Upper lobe of left lung (tissue), 6 donors: Measurements from ENCODE around the gene UHRF1. TPM values are rescaled to one million over a fixed set of nuclear protein-coding genes. Genes with fewer than 3 reads are reported as not detected.

ENCODE experiments used
- ATAC-seq, 2 donors: fragments of 200-7000 bp; cut with Tn5 transposase; one replicate each; pipeline ENCODE4 v1.9.1; 2022; ENCODE audit warnings: mild to moderate bottlenecking in 2 of 2, moderate library complexity in 2 of 2; ENCODE audit not compliant: low FRiP score in 2 of 2
- DNase-seq, 2 donors: peaks; one replicate each; pipeline ENCODE4 v3.0.0-alpha.2; 2019 to 2020
- H3K27ac ChIP-seq, 4 donors: fragments of 200-600 bp; sonication (generic); one replicate each; pipeline ENCODE4 v1.5.1; 2016 to 2019
- H3K27me3 ChIP-seq, 4 donors: fragments of 200-600 bp; sonication (generic); one replicate each; pipeline ENCODE4 v1.5.1; 2017 to 2019
- H3K36me3 ChIP-seq, 4 donors: fragments of 200-600 bp; sonication (generic); one replicate each; pipeline ENCODE4 v1.5.1; 2016 to 2019
- H3K4me1 ChIP-seq, 4 donors: fragments of 200-600 bp; sonication (generic); one replicate each; pipeline ENCODE4 v1.5.1; 2018 to 2019
- H3K4me3 ChIP-seq, 4 donors: fragments of 200-600 bp; sonication (generic); one replicate each; pipeline ENCODE4 v1.5.1; 2017 to 2019; ENCODE audit warnings: mild to moderate bottlenecking in 2 of 4, moderate library complexity in 1 of 4
- H3K9me3 ChIP-seq, 4 donors: fragments of 200-600 bp; sonication (generic); one replicate each; pipeline ENCODE4 v1.5.1; 2018 to 2019
- EP300 ChIP-seq, 4 donors: sonication (generic); formaldehyde crosslinking; IDR thresholded peaks; one replicate each; pipeline ENCODE4 v1.5.1; 2017; ENCODE audit warnings: antibody characterized with exemption in 4 of 4, control low read depth in 2 of 4
- POLR2A ChIP-seq, 4 donors: fragments of 450-650 bp; IDR thresholded peaks; one replicate each; pipeline ENCODE4 v1.5.1; 2016 to 2017; ENCODE audit warnings: antibody characterized with exemption in 4 of 4, mild to moderate bottlenecking in 2 of 4
- POLR2AphosphoS5 ChIP-seq, 2 donors: sonication (generic); formaldehyde crosslinking; IDR thresholded peaks; one replicate each; pipeline ENCODE4 v1.5.1; 2017; ENCODE audit warnings: antibody characterized with exemption in 2 of 2
- WGBS, 2 donors: methylation state at CpG; one replicate each; pipeline ENCODE4 v1.1.5; 2017 to 2018; 5-methylcytosine and 5-hydroxymethylcytosine counted together
- small RNA-seq, 4 donors: library from RNA; depleted of rRNA; stranded (forward); fragments of <200 nt; gene quantifications; one replicate each; pipeline ENCODE3, GENCODE V24; 2016
- total RNA-seq, 6 donors: library from RNA; depleted of rRNA in 4 of 6; stranded (reverse); fragments of >200 nt in 4 of 6; gene quantifications; one replicate each; pipeline versions ENCODE4 v1.1.0 to v1.2.1, GENCODE V29; 2016 to 2021
- TF ChIP-seq, protein P1 (sequence below), 6 experiments: fragments of 450-650 bp in 4 of 6; fragments of 200-600 bp in 2 of 6; sonication (generic) in 2 of 6; IDR thresholded peaks; one replicate each; pipeline ENCODE4 v1.5.1; 2016 to 2019; ENCODE audit warnings: antibody characterized with exemption in 6 of 6
- donor health status: DM: no; HTN: no; CAD: no; lungs with moderate emphysema.
- donor health status: DM: no; HTN: yes; CAD: no; lungs with severe emphysema.

UHRF1 gene
- total RNA-seq, 6 donors from 2014 or later: 1.0 to 5.1 (median 2.3) TPM

- Histone ChIP-seq H3K4me1 (peaks cover 0 to 6% (median 2%) of the 10 kb centered on the region in 4 donors), H3K27ac (no peak overlapping the region), H3K36me3 (no peaks in the 10 kb centered on the region), H3K4me3 (no peak overlapping the region), H3K27me3 (no peaks in the 10 kb centered on the region), H3K9me3 (no peaks in the 10 kb centered on the region)
- DNase-seq (no peak), ATAC-seq (no peak)
- WGBS, 2 donors: 94 to 95% methylated on average over 9 to 13 of the region's 13 CpGs
- TF ChIP-seq, protein P1, sequence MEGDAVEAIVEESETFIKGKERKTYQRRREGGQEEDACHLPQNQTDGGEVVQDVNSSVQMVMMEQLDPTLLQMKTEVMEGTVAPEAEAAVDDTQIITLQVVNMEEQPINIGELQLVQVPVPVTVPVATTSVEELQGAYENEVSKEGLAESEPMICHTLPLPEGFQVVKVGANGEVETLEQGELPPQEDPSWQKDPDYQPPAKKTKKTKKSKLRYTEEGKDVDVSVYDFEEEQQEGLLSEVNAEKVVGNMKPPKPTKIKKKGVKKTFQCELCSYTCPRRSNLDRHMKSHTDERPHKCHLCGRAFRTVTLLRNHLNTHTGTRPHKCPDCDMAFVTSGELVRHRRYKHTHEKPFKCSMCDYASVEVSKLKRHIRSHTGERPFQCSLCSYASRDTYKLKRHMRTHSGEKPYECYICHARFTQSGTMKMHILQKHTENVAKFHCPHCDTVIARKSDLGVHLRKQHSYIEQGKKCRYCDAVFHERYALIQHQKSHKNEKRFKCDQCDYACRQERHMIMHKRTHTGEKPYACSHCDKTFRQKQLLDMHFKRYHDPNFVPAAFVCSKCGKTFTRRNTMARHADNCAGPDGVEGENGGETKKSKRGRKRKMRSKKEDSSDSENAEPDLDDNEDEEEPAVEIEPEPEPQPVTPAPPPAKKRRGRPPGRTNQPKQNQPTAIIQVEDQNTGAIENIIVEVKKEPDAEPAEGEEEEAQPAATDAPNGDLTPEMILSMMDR (IDR thresholded peaks at IDR 0.05): no peak
- TF ChIP-seq POLR2AphosphoS5 (IDR thresholded peaks at IDR 0.05) (no peak), EP300 (IDR thresholded peaks at IDR 0.05) (no peak), POLR2A (IDR thresholded peaks at IDR 0.05) (no peak)
Measured at GRCh38 chr19:5006821-5007220, 97.5 kb downstream of the UHRF1 start.

Small RNAs within 50 kb of the gene (small RNA-seq; reads per million reads assigned to genes)
- gene MIR4747: 0 reads per million in 4 donors

Other genes with a start within 250 kb of the UHRF1 start
- 100 to 1,000 TPM in 1 of 6 donors, 10 to 100 TPM in 4, 1 to 10 TPM in 1; 6.3 to 121 (median 67.1) TPM for gene MYDGF, start 239.2 kb upstream of the UHRF1 start, total RNA-seq
- gene DPP9, start 185.7 kb upstream of the UHRF1 start, total RNA-seq: 100 to 1,000 TPM in 2 of 6 donors, 10 to 100 TPM in 4; 55.1 to 255 (median 89.0) TPM
- 10 to 100 TPM; 15.6 to 22.2 (median 16.0) TPM for gene FEM1A, start 117.8 kb upstream of the UHRF1 start, total RNA-seq
- 10 to 100 TPM in 5 of 6 donors, 1 to 10 TPM in 1; 9.0 to 23.3 (median 17.1) TPM for gene TICAM1, start 77.8 kb upstream of the UHRF1 start, total RNA-seq
- gene PLIN3, start 41.8 kb upstream of the UHRF1 start, total RNA-seq: 10 to 100 TPM; 29.3 to 55.1 (median 38.4) TPM
- 1 to 10 TPM in 2 of 6 donors, under 1 TPM in 3, not detected in 1; 0.34 to 6.8 (median 0.83) TPM for gene ARRDC5, start 6.6 kb upstream of the UHRF1 start, total RNA-seq
- 100 to 1,000 TPM in 1 of 6 donors, 10 to 100 TPM in 5; 28.1 to 112 (median 38.2) TPM for gene KDM4B, start 59.6 kb downstream of the UHRF1 start, total RNA-seq